Measurements from ENCODE around the gene POLR1A.

POLR1A gene

DNA sequence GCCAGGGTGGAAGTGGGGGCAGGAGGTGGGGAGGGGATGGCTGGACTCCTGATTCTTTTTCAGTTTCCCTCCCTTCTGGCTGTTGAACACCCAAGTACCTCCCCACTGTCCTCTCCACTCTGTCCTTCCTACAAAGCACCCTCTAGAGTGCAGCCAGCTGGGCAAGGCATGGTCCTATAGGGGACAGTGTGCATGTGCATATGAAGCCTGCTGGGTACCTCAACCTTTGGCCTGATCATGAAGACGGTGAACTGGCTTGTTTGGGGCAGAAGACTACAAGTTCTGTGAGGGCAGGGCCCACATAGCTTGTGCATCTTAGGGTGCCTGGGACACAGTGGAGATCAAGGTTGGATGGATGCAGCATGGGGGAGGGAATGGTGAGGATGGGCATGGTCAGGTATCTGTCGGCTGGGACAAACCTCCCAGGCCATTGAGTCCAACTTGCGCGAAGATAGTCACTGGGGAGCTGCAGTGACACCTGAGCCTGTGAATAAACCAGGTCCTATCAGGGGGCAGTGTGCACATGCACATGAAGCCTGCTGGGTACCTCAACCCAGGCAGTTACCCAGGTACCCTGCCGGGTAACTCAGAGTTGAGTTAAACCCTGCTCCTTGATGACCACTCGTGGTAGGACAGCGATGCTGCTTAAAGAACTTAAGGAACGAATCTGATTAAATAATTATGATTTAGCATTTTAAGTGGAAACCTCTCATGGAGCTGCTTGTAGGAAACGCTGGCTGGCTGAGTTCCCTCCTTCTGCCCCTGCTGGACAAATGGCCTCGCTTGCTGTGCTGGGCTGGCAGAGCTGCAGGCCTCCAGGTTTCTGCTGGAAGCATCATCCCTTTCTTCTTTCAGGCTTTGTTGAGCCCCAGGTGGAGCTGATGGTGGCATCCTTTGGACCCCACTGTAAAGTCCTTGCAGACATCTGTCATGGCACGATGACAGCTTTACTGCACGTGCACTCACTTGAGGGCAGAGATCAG, 84.0 kb downstream of the POLR1A start:
- DNase-seq (ENCODE audit: low read depth in 2 of 2): no peak

DNA sequence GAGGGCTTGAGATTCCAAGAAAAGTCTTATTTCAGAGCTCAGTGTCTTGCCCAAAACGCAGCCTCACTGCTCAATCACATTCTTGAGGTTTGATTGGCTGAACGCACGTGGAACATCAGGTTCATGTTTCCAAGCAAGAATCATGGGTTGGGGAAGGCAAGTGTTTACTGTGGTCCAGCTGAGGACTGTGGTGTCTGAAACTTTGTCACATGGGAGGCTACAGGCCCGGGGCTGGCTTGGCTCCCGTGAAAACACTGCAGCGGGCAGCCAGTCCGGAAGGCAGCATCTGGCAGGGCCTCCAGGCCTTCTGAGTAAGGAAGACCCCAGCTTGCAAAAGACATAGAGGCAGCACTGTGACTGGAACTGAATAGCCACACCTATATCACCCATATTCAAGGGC, 84.7 kb downstream of the POLR1A start:
- DNase-seq (ENCODE audit: low read depth in 2 of 2): no peak

DNA sequence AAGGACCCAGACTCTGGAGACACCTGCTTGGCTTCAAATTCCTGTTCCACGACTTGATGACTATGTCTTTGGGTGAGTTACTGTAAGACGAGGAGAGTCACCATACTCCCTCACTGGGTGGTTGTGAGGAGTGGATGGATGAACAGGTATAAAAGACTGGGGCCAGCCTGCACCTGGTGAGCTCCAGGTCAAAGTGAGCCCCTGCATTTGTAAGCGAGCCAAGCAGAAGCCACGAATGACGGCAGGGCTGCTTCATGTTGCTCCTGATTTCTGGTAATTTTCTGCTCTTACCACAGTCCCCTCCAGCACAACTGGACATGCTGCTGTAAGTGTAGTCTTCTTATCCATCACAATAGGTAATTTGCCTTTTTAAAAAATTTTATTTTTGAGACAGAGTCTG, 86.6 kb downstream of the POLR1A start:
- DNase-seq (ENCODE audit: low read depth in 2 of 2): no peak

DNA sequence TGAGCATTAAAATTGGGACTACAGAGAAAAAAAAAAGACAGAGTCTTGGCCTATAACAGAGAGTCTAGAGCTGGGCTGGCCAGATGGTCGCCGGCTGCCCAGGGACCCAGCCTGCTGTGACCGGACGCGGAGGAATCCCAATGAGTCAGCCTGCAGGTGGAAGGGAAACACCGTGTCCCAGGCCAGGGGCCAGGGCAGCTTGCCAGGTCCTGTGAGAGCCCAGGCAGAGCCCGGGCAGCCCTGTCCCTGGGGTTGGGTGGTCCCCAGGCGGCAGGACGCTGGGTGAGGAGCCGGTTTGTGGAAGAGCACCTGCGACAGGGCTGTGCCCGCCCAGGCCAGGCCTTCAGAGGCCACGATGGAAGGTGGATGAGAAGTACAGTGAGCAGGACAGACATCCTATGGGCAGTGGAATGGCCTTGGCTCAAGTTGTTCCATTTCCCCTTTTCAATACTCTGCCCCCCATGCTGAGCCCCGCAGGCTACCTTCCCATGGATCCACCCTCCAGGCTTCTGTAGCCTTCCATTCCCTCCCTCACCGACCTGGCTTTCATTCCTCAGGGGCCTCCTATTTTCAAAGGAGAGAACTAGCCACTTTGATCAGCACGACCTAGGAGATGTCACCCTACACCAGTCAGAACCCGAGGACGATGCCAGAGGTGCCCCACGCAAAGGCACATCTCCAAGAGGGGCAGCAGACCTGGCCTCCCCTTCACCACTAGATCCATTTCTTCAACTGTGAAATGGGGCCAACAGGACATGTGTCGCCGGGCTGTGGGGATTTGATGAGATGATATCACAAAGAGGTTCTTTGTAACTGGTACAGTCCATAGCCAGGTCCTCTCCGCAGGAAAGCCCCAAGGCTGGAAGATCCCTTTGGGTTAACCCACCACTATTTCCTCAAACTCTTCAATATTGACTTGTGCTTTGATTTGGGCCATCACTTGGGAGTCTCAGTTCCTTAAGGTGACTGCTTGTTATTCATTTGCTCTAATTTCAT, 87.5 kb downstream of the POLR1A start:
- DNase-seq (ENCODE audit: low read depth in 2 of 2): no peak

DNA sequence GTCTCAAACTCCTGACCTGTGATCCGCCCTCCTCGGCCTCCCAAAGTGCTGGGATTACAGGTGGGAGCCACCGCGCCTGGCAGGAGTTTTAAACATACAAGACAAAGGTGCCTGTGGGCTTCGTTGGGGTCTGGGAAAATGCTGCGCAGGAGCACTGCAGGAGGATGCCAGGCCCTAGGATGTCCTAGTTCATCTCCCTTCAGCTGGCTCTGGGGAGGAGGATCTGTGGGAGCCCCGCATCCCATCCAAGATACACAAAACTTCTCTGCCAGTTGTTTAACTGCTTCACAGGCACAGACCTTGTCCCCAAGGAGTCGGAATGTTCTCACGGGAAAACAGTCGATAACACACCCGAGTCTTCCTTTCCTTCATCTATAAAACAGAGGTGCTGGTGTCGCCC, 89.1 kb downstream of the POLR1A start:
- DNase-seq (ENCODE audit: low read depth in 2 of 2): no peak

DNA sequence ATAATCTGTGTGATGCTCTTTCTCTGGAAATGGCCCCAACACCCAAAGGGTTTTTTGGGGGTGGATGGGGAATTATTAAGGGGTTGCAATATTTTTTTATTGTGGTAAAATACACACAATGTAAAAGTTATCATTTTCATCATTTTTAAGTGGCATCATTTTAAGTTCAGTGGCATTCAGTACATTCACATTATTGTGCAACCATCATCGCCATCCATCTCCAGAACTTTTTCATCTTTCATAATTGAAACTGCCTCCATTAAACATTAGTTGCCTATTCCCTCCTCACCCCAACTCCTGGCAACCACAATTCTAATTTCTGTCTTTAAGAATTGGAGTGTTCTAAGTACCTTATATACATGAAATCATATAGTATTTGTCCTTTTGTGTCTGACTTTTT, 90.0 kb downstream of the POLR1A start:
- DNase-seq (ENCODE audit: low read depth in 2 of 2): no peak

DNA sequence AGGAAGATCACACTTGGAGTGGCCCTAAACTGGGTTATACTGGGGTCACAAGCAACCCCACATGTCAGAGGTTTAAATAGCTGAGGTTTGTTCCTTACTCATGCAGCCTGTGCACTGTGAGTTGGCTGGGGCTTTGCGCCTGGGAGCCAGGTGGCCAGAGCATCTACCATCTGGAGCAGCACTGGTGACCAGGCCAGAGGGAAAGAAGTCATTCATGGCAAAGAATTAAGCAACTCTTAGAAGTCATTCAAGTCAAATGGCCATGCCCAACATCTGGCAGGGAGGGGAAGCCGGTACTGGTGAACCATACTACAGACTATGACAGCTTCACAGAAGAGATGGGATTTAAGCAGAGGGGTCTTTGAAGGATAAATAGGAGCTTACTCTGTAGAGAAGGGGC, 90.7 kb downstream of the POLR1A start:
- no peak for DNase-seq (ENCODE audit: low read depth in 2 of 2)

DNA sequence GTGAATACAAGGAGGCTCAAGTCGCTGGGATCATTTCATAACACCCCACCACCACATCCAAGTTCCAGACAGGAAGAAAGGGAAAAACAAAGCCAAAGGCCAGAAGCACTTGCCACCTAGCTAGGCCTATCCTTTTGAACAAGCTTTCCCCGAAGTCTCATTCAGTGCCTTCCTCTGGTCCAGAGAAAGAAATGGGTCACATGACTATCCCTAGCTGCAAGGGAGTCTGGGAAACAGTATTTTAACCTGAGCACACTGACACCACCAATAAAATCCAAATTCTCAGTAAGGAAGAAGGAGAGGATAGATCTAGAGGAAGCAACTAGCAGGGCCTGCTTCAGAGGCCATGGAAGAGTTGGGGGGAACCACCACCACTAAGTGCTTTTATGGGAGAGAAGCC, 91.2 kb downstream of the POLR1A start:
- DNase-seq (ENCODE audit: low read depth in 2 of 2): no peak

DNA sequence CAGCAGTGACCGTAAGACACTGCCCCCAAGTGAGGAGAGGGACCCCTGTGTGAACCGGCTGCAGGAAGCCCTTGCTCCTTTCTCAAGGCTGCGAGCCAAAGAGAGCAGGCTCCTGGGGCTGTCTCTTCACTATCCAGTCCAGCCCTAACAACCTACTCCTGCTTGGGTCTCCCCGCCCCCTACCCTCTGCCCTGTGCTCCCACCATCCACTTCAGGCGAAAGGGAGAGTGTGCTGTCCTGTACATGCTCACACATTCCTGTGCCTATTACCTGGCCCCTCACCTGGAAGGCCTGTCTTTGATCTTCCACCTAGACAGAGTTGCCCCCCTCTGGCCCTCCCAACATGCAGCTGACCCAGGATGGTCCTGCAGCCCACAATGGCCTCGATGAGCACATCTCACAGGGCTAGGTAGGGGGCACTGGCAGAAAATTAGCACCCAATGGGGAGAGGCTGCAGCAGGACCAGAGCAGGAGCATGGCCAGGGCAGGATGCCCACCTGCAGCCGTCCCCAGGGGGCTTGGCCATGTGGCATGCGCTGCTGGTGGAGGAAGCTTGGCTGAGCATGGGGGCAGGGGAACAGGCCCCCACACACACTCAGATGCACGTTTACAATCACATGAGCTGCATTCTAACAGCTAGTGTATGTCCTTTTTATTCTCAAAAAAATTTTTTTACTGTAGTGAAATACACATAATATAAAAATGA, 93.5 kb downstream of the POLR1A start:
- no peak for DNase-seq (ENCODE audit: low read depth in 2 of 2)

DNA sequence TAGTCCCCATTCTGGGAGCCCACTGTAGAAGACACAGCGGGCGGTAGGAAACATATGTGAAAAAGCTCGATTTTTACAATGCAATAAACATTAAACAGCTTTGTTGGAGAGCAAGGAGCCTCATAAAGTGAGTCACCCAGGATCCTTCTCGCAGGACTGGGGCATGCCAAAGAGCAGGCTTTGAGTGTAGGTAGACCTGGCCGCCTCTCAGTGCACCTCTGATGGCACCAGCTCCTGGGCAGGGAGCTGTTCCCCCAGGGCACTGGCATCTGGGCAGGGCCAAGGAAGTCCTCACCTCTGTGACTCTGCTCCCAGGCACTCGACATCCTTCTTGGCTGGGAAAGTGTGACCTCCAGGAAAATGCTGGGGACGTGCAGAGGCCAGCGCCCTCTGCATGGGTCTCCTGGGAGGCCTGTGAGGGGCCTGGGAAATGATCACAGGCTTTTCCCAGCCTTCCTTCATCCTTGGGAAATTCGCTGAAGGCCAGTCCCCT, 94.2 kb downstream of the POLR1A start:
- no peak for DNase-seq (ENCODE audit: low read depth in 2 of 2)

DNA sequence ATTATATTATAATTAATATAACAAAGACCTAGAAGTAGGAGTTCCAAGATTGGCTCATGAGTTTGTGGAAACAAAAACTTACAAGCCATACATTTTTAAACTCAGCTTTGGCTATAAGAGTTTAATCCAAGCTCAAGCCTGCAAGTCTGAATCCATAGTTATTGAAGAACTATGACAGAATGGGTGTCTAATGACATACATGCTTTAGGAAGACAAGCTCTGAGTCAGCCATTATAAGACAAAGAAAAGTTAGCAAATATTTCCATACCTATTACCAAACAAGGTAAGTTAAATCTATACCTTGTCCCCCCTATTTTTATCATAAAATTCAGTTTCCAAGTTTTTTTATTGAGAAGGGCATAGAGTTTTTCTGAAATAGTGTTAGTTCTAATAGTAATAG, 95.6 kb downstream of the POLR1A start:
- DNase-seq (ENCODE audit: low read depth in 2 of 2): no peak

DNA sequence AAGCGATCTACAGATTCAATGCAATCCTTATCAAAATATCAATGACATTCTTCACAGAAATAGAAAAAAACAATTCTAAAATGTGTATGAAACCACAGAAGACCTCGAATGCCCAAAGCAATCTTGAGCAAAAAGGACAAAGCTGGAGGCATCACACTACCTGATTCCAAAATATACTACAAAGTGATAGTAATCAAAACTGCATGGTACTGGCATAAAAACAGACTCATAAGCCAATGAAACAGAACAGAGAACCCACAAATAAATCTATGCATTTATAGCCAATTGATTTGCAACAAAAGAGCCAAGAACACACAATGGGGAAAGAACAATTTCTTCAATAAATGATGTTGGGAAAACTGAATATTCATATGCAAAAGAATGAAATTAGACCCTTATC, 99.2 kb downstream of the POLR1A start:
- no peak for DNase-seq (ENCODE audit: low read depth in 2 of 2)

DNA sequence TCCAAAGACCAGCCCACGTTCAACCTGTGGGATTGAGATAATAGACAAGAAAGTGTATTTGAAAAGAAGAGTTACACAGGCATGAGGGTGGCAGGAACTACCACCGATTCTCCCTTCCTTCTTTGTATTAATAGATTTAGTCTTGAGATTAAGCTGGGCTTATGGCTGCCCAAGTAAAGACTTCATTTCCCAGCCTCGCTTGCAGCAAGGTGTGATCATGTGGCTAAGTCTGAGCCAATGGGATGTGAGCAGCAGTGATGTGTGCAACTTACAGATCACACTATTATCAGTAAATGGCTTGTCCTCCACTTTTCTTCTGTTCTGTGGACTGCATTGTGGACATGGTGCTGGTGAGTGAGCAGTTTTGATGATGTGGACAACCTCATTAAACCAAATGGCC, 101.7 kb downstream of the POLR1A start:
- DNase-seq (ENCODE audit: low read depth in 2 of 2): no peak

DNA sequence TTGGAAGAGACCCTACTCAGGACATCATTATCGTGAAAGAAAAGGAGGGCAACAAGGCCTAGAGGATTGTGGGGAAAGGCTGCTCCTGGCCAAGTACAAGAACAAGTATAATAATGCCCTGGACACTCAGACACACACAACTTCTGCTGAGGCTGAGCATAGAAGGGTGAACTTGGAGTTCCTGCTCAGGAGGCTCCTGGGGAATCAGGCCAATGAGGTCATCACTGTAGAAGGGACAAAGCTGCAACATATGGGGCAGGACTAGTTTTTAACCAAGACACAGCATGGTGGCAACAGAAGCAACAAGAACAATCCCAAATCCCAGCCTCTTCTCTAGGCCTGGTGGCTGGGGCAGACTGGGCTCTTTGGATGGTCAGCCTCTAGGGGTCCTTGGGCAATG, 102.6 kb downstream of the POLR1A start:
- DNase-seq (ENCODE audit: low read depth in 2 of 2): no peak

DNA sequence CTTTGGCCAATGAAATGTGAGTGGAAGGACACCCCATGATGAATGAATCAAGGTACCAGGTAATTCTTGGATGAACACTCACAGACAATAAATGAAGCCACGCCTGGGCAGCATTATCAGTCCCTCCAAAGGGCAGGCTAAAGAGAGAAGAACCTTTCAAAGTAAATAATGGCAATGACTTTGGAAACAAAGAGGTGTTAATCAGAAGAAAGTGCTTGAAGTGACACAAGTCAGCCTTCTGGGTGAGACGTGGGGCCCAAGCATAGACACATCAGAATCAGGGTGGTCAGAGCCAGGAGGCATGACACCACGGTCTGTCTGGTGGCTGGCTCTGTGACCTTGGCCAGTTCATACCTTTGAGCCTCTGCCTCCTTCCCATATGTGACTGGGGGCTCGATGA, 103.3 kb downstream of the POLR1A start:
- no peak for DNase-seq (ENCODE audit: low read depth in 2 of 2)

DNA sequence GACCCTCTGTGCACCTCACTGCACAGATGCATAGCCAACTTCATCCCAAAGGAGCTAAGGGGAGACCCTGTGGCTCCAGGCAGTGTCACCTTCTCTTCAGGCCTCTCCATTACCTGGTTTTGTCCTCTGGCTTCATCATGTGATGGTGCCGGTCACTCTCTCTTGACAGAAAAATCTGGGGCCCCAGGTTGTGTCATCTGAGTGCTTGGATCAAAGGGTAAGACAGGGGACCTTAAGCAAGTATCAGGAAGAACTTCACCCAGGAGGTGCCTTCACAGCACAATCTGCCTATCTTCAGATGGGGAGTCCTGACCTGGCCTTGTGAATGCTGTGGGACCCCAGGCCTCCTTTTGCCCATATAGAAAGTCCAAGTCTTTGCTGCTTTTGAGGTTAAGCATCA, 104.4 kb downstream of the POLR1A start:
- no peak for DNase-seq (ENCODE audit: low read depth in 2 of 2)

DNA sequence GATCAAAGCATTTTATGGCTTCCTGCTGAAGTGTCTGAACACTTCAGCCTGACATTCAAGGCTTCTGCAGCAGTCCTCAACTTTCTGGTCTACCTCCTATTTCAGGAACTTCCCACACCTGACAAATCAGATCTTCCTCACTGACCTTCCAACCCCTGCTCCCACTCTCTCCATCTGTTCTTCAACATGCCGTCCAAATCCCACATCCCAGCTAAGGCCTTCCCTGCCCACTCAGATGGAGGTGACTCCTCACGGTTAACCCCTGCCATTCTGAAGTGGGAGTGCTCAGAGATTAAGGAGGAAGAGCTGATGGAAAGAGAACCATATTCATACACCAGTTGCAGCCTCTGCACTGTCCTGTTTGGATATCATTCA, 104.8 kb downstream of the POLR1A start:
- DNase-seq (ENCODE audit: low read depth in 2 of 2): no peak

DNA sequence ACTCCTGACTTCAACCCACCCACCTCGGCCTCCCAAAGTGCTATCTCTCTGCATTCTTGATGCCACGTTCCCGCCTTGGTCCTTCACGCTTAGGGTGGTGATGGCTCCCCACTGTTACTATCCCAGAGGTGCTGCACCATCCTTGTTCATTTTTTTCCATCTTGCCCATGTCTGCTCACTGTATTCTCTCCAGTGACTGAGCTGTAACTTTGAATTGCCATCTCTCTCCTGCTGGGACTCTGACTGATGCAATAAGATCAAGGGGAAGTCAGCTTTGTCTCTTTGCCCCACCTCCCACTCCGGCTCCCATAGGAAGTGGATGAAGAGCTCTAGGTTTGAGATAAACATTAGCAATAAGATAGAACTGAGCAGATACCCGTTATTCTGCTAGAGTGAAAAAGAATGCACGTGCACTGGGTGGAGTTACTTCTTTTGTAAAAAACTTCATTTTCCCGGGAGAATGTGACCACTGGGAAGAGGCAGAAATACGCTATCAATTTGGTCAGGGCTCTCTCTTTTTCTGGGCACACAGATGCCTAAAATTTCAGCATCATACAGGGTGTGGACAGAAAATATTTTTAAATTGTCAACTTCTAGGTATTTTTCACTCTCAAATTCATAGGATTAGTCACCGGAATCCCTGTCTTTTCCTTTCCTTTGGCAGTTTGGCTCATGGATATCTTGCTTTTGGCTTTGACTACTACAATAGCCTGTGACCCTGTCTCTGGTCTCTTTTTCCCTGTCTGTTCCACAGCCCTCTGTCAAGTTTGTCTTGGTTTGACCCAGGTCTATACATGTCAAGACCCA, 105.4 kb downstream of the POLR1A start:
- no peak for DNase-seq (ENCODE audit: low read depth in 2 of 2)

DNA sequence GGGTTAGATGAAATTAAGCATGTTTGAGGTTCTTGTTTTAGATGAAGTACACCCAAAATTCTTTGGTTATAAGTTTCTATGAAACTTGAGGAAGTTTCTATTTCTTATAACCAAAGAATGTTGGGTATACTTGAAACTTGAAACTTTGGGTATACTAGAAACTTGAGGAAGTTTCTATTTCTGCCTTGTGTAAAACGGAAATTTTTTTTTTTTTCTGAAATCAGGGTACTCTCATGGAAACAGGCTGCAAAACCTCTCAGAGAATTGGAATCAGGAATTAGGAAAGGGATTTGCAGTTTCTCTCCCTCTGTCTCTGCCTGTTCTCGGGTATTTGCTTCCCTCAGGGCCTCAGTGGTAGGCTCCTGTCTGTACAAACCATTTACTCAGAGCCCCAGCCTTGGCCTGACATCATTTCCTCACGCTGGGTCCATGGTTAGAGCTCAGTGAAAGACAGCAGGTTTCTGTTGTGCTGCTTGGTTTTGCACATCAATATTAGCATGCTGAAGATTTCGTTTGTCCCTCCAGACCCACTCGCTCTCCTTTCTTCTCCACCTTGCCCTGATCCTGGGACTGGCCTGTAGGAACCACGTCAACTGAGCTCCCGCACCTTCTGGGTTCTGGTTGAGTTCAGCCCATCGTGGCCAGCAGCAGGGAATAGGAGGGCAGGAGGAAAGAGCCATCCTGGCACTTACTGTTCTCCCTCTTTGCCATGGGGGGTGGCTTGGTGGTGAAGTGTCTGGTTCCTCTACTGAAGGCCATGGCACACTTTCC, 106.4 kb downstream of the POLR1A start:
- DNase-seq (ENCODE audit: low read depth in 2 of 2): peak in 1 of 2 donors; percentile 12

All from stimulated activated CD8-positive, alpha-beta memory T cell treated with anti-CD3 and anti-CD28 coated beads, Interleukin-7, amount 100 ng/mL, for 4 hours (primary cell).